GM23338 (cell line): ENCODE measurements around the gene ITGA7. TPM values are rescaled to one million over a fixed set of nuclear protein-coding genes. Genes with fewer than 3 reads are reported as not detected.
"Not testable (repeated sequence)": the region's sequence is repeated elsewhere in the genome, so short reads cannot be mapped to it uniquely, and the experiment has no call there.

Experiments used
- ATAC-seq: fragments of 200-7000 bp; cut with Tn5 transposase; 3 replicates; pipeline ENCODE4 v1.9.1; 2020
- DNase-seq: peaks from one replicate; pipeline ENCODE4 v3.0.0-alpha.2; 2015; ENCODE audit warnings: low spot score
- H2AFZ ChIP-seq: fragments of 200-600 bp; sonication (generic); 2 replicates; pipeline ENCODE4 v1.8.0; 2016; ENCODE audit warnings: antibody characterized with exemption, mild to moderate bottlenecking, moderate library complexity
- H3F3A ChIP-seq: fragments of 200-600 bp; sonication (generic); replicated peaks from 2 replicates; pipeline ENCODE4 v1.8.0; 2017; ENCODE audit warnings: antibody characterized with exemption, mixed run types, low read depth
- H3K27ac ChIP-seq: fragments of 200-600 bp; sonication (generic); 2 replicates; pipeline ENCODE4 v1.6.1; 2016; ENCODE audit warnings: low read depth
- H3K27me3 ChIP-seq: fragments of 200-600 bp; sonication (generic); 2 replicates; pipeline ENCODE4 v1.8.0; 2016; ENCODE audit warnings: mild to moderate bottlenecking, mixed run types, moderate library complexity; ENCODE audit not compliant: insufficient read depth
- H3K36me3 ChIP-seq: fragments of 200-600 bp; sonication (generic); 2 replicates; pipeline ENCODE4 v1.8.0; 2016; ENCODE audit warnings: mild to moderate bottlenecking; ENCODE audit not compliant: insufficient read depth
- H3K4me1 ChIP-seq: fragments of 200-600 bp; sonication (generic); 2 replicates; pipeline ENCODE4 v1.8.0; 2016; ENCODE audit warnings: mild to moderate bottlenecking, moderate library complexity; ENCODE audit not compliant: insufficient read depth
- H3K4me2 ChIP-seq: fragments of 200-600 bp; sonication (generic); 2 replicates; pipeline ENCODE4 v1.7.1; 2017; ENCODE audit warnings: mixed run types
- H3K4me3 ChIP-seq: fragments of 200-600 bp; sonication (generic); 2 replicates; pipeline ENCODE4 v1.6.1; 2016; ENCODE audit warnings: mixed run types
- H3K79me2 ChIP-seq: fragments of 200-600 bp; sonication (generic); replicated peaks from 2 replicates; pipeline ENCODE4 v1.8.0; 2017; ENCODE audit warnings: mild to moderate bottlenecking; ENCODE audit not compliant: insufficient read depth
- H3K9me2 ChIP-seq: fragments of 200-600 bp; sonication (generic); 2 replicates; pipeline ENCODE4 v1.8.0; 2017; ENCODE audit not compliant: insufficient read depth
- H4K20me1 ChIP-seq: fragments of 200-600 bp; sonication (generic); replicated peaks from 2 replicates; pipeline ENCODE4 v1.8.0; 2017; ENCODE audit warnings: mild to moderate bottlenecking; ENCODE audit not compliant: insufficient read depth
- H3K27ac Mint-ChIP-seq: 2 replicates; pipeline ENCODE4 v1.8.0; 2020; ENCODE audit warnings: inconsistent platforms, mild to moderate bottlenecking, moderate library complexity, mixed read lengths
- H3K27me3 Mint-ChIP-seq: 3 replicates; pipeline ENCODE4 v1.8.0; 2022; ENCODE audit warnings: low read depth, mild to moderate bottlenecking, moderate library complexity, mixed read lengths, inconsistent platforms; ENCODE audit not compliant: insufficient read depth, poor library complexity
- H3K36me3 Mint-ChIP-seq: 3 replicates; pipeline ENCODE4 v1.8.0; 2021; ENCODE audit warnings: low read depth, mild to moderate bottlenecking, inconsistent platforms, moderate library complexity, mixed read lengths
- H3K4me1 Mint-ChIP-seq: 3 replicates; pipeline ENCODE4 v1.8.0; 2020; ENCODE audit warnings: mild to moderate bottlenecking, inconsistent platforms, mixed read lengths
- H3K4me3 Mint-ChIP-seq: 3 replicates; pipeline ENCODE4 v1.8.0; 2021; ENCODE audit warnings: moderate library complexity, mild to moderate bottlenecking, inconsistent platforms, mixed read lengths
- H3K9me3 Mint-ChIP-seq: 3 replicates; pipeline ENCODE4 v1.8.0; 2020; ENCODE audit warnings: moderate library complexity, mild to moderate bottlenecking, inconsistent platforms, mixed read lengths
- CTCF ChIP-seq, 2 experiments: fragments of 200-600 bp in 1 of 2; sonication (generic) in 1 of 2; conservative IDR thresholded peaks; 2 replicates each; pipeline versions ENCODE4 v1.5.1 to v1.6.1; 2016 to 2017; ENCODE audit warnings: antibody characterized with exemption in 2 of 2, low read depth in 2 of 2, mild to moderate bottlenecking in 2 of 2, moderate library complexity in 1 of 2
- ETS1 ChIP-seq: IDR thresholded peaks from 2 replicates; pipeline ENCODE4 v1.6.1; 2016; ENCODE audit warnings: antibody characterized with exemption
- JUNB ChIP-seq: IDR thresholded peaks from one replicate; pipeline ENCODE4 v1.6.1; 2016; ENCODE audit warnings: antibody characterized with exemption; ENCODE audit not compliant: unreplicated experiment
- NANOG ChIP-seq: IDR thresholded peaks from 2 replicates; pipeline ENCODE4 v1.6.1; 2016; ENCODE audit warnings: antibody characterized with exemption, borderline replicate concordance
- REST ChIP-seq: IDR thresholded peaks from one replicate; pipeline ENCODE4 v1.6.1; 2018; ENCODE audit warnings: antibody characterized with exemption; ENCODE audit not compliant: unreplicated experiment
- STAT1 ChIP-seq: IDR thresholded peaks from one replicate; pipeline ENCODE4 v1.6.1; 2016; ENCODE audit warnings: antibody characterized with exemption; ENCODE audit not compliant: unreplicated experiment
- ZNF114 ChIP-seq: fragments of 250-450 bp; sonication (Bioruptor Pico); IDR thresholded peaks from 2 replicates; pipeline ENCODE4 v1.5.0; 2020; ENCODE audit warnings: mild to moderate bottlenecking, moderate library complexity
- polyA plus RNA-seq: library from polyadenylated mRNA; unstranded; fragments of >200 nt; fragmentation: Nextera tagmentation; extraction: Ambion mirVana; gene quantifications from 2 replicates; pipeline ENCODE4 v1.2.1, GENCODE V29; 2016
- total RNA-seq: library from RNA; depleted of rRNA; stranded (reverse); fragments of >200 nt; shearing (Covaris generic); gene quantifications from 2 replicates; pipeline ENCODE4 v1.2.3, GENCODE V29; 2014

The ITGA7 gene
- total and polyA plus RNA-seq, 2 experiments from 2014 or later: 20.0 to 49.1 TPM

- peaks cover 9% of the 10 kb centered on the region; the same call in 1 of the 2 replicates for H3K4me1 ChIP-seq
- H2AFZ ChIP-seq: peak overlapping the region; percentile 88
- H3K27me3 Mint-ChIP-seq: peaks cover 8% of the 10 kb centered on the region
- peaks cover 45% of the 10 kb centered on the region for H3K9me3 Mint-ChIP-seq
- H3K4me3 ChIP-seq: no peak overlapping the region
- H3K27ac ChIP-seq: no peak overlapping the region
- peaks cover 11% of the 10 kb centered on the region; the same call in 1 of the 2 replicates for H3K9me2 ChIP-seq
- no peak overlapping the region for H3K4me3 Mint-ChIP-seq
- H3F3A ChIP-seq: no peaks in the 10 kb centered on the region
- ATAC-seq (no peak), DNase-seq (peak; percentile 35)
- TF ChIP-seq STAT1 (no peak), NANOG (no peak), REST (no peak), JUNB (no peak), CTCF (conservative IDR thresholded peaks at IDR 0.05; ENCODE audit: low read depth in 2 of 2) (no peak), ZNF114 (CRISPR knock-in tag) (no peak), ETS1 (no peak)
- peaks cover 26% of the 10 kb centered on the region for H3K36me3 Mint-ChIP-seq
- H3K4me2 ChIP-seq: peak overlapping the region; percentile 33; the same call in 1 of the 2 replicates
- peaks cover 7% of the 10 kb centered on the region for H3K4me1 Mint-ChIP-seq
- no peaks in the 10 kb centered on the region for H3K79me2 ChIP-seq
- no peaks in the 10 kb centered on the region for H4K20me1 ChIP-seq
- no peaks in the 10 kb centered on the region for H3K27me3 ChIP-seq
- H3K36me3 ChIP-seq: no peaks in the 10 kb centered on the region
- no peak overlapping the region for H3K27ac Mint-ChIP-seq
Measured at GRCh38 chr12:55651299-55651683, 56.4 kb downstream of the ITGA7 start.

- not testable (repeated sequence) for H3K36me3 ChIP-seq, H3K79me2 ChIP-seq, DNase-seq, H3K4me3 ChIP-seq, H3K4me1 ChIP-seq, H3K4me1 Mint-ChIP-seq, H3F3A ChIP-seq, ATAC-seq, H3K27me3 ChIP-seq, H3K27ac Mint-ChIP-seq, H4K20me1 ChIP-seq, H3K27ac ChIP-seq, H3K4me3 Mint-ChIP-seq
- peak overlapping the region; percentile 33; the same call in 1 of the 2 replicates for H3K4me2 ChIP-seq
- peaks cover 49% of the 10 kb centered on the region for H3K9me3 Mint-ChIP-seq
- peaks cover 11% of the 10 kb centered on the region; the same call in 1 of the 2 replicates for H3K9me2 ChIP-seq
- peaks cover 13% of the 10 kb centered on the region for H3K27me3 Mint-ChIP-seq
- H3K36me3 Mint-ChIP-seq: peaks cover 29% of the 10 kb centered on the region
- H2AFZ ChIP-seq: peak overlapping the region; percentile 88
Measured at GRCh38 chr12:55650620-55651298, 56.9 kb downstream of the ITGA7 start.
